ENCODE measurements around the gene CCNL2.
"Not testable (repeated sequence)": the region's sequence is repeated elsewhere in the genome, so short reads cannot be mapped to it uniquely, and the experiment has no call there.

CCNL2 gene

GRCh38 chr1:1419363-1419812 lies 20.3 kb upstream of the CCNL2 start:
- DNase-seq = no peak

- no peak for DNase-seq
Observed at GRCh38 chr1:1418464-1419362, 19.6 kb upstream of the CCNL2 start.

DNA sequence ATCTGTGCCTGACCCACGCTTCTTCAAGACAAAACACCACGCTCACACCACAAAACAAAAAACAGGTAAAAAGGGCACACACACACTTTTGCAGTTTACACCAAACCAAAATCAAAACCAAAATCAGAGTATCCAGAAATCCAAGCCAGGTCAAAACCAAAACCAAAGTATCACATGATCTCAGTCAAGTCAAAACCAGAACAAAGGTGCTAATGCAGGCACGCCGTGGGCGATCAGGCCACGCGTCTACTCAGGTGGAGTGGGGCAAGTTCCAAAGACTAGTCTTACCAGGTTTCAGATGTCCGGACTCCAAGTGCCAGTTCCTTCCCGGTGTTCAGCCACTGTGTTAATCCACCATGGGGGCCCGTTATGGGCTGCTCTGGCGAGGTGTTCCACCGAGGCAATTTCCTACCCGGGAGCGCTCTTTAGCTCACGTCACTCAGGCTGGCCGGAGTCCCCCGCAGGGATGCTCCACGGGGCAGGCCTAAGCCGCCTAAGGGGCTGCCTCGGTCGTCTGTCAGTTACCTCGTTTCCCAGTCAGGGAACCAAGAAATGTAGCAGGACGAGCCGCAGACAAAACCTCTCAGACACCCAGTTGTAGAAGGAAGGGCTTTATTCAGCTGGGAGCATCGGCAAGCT lies 18.8 kb upstream of the CCNL2 start:
- DNase-seq = not testable (repeated sequence)

- DNase-seq = not testable (repeated sequence)
Observed at GRCh38 chr1:1417396-1417795, 18.3 kb upstream of the CCNL2 start.

DNA sequence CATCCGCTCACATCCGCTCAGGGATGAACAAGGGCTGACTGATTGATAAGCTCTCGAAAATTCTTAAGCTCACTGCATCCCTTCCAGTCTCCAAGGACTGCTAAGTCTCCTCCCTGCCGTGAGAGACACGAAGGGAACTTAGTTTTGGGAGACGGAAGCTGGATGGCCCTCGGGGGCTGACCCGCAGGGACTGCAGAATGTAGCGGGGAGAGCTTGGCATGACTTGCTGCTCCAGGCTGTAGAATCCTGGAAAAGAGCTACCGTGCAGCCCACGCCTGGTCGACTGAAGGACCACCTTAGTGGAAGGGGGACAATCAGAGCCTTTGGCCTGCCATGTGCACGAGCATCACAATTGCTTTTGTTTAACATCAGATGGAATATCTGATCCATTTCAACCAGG lies 16.6 kb upstream of the CCNL2 start:
- no peak for DNase-seq

DNA sequence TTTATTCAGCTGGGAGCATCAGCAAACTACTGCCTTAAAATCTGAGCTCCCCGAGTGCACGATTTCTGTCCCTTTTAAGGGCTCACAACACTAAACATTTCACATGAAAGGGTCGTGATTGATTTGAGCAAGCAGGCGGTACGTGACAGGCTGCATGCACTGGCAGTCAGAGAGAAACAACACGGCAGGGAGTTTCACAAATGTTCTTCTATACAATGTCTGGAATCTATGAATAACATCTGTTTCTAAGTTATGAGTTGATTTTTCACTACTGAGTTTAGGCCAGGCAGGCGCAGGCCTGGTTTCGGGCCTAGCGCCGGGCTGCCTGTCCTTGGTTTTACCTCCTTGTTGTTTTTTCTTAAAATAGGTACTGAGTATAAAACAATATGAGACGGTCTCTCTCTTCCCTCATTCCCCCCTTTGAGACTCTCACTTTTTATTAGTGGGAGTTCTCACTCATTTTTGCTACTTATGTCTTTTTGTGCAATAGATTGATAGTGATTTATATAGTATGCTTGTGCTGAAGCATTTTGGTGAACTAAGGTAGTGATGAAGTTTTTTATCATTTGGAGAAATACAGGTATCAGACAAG lies 13.3 kb upstream of the CCNL2 start:
- not testable (repeated sequence) for DNase-seq

DNA sequence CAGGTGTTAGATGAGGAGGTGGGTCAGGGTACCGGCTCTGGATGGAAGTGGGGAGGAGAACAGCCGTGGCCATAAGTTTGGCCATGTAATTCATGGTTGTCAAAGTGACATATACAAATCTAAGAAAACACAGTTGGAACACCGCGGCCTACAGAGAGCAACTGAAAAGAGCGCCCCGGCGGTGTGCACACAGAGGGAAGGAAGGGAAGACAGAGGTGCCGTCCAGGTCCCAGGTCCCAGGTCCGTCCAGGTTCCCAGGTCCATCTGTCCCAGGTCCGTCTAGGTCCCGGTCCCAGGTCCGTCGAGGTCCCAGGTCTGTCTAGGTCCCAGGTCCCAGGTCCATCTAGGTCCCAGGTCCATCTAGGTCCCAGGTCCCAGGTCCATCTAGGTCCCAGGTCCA lies 12.5 kb upstream of the CCNL2 start:
- no peak for DNase-seq

DNA sequence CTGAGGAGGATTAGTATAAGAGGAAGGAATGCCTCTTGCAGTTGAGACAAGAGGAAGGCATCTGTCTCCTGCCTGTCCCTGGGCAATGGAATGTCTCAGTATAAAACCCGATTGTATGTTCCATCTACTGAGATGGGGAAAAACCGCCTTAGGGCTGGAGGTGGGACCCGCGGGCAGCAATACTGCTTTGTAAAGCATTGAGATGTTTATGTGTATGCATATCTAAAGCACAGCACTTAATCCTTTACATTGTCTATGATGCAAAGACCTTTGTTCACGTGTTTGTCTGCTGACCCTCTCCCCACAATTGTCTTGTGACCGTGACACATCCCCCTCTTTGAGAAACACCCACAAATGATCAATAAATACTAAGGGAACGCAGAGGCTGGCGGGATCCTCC lies 11.1 kb upstream of the CCNL2 start:
- DNase-seq = not testable (repeated sequence)

DNA sequence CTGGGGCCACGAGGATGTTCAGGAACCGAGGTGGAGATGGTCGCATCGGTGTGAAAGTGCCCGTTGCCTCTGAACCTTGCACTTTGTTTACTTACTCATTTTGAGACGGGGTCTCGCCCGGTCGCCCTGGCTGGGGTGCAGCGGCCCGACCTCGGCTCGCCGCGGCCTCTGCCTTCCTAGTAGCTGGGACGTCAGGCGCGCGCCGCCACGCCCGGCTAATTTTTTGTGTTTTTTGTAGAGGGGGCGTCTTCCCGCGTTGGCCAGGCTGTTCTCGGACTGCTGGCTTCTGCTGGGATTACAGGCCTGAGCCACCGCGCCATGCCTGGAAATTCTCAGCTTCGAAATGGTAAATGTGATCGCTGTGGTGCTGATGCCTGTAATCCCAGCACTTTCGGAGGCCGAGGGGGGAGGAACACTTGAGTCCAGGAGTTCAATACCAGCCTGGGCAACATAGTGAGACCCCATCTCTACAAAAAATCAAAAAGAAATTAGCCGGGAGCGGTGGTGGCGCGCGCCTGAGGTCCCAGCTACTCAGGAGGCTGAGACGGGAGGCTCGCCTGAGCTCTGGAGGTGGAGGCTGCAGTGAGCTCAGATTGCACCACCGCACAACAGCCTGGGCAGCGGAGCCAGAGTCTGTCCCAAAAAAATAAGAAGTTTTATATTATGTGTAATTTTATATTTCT lies 8.6 kb upstream of the CCNL2 start:
- no peak for DNase-seq

- DNase-seq = peak; percentile 83
Observed at GRCh38 chr1:1406821-1407635, 7.9 kb upstream of the CCNL2 start, which contains the start of gene MRPL20. Gene MRPL20 (minus strand): TSS chr1:1407293. CDS start chr1:1407217, 76 bp downstream.

GRCh38 chr1:1406101-1406820 lies 7.1 kb upstream of the CCNL2 start:
- DNase-seq = no peak

GRCh38 chr1:1403653-1404052 lies 4.5 kb upstream of the CCNL2 start:
- DNase-seq = no peak

GRCh38 chr1:1402901-1403392 lies 3.8 kb upstream of the CCNL2 start:
- DNase-seq = not testable (repeated sequence)

DNA sequence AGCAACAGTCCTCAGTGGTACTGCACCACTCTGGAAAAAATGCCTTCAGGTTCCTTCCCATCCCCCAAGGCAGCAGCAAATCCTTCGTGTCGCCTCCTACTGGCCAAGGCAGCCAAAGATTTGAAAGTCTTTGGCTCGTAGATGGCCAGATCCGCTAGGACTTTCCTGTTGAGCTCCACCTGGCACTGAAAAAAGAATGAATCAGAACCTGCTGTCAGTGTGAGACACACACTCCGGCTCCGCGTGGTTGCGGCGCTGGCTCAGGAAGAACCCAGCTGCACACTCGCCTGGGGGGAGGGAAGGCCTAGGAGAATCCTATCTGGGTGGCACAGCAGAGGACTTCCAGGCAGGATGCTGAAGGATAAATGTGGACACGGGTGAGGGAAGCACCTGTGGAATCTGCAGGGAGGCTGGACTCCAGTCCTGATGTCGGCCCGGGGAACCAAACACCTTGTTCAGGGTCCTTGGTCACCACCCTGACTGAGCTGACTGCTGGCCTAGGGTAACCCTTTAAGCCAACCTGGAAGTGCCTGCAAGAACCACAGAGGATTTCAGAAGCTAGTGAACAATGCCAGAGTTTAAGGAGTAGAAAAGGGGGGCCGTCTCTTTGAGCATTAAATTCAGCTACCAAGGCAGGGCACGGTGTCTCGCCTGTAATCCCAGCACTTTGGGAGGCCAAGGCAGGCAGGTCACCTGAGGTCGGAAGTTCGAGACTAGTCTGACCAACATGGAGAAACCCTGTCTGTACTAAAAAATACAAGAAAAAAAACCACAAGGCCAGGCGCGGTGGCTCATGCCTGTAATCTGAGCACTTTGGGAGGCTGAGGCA lies 3.2 kb upstream of the CCNL2 start:
- DNase-seq = no peak

DNA sequence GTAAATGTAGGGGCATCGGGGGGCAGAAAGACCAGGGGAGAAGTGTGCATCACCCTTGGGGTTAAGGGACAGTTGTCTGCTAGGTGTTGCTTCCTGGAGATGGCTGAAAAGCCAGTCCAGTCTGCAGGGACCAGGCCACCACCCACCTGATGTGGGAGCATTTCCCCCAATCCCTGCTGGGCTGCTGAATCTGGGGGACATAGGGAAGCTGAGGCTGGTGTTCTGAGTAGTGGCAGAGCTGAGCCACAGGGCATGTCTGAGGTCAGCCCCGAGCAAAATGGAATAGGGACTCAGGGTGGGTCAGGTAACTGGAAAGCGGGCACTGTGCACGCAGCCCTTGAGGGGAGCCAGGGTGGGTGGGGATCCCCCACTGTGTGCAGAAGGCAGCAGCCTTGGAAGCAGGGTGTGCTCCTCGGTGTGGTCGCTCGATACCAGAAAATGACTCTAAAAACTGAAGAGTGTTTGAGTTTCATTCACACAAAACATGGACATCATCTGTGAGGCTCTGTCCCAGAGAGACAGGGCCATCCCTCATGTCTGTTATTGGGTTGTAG lies 2.4 kb upstream of the CCNL2 start:
- no peak for DNase-seq

- no peak for DNase-seq
Observed at GRCh38 chr1:1400576-1401456, 1.7 kb upstream of the CCNL2 start.

- no peak for DNase-seq
Observed at GRCh38 chr1:1399872-1400575, 889 bp upstream of the CCNL2 start.

DNA sequence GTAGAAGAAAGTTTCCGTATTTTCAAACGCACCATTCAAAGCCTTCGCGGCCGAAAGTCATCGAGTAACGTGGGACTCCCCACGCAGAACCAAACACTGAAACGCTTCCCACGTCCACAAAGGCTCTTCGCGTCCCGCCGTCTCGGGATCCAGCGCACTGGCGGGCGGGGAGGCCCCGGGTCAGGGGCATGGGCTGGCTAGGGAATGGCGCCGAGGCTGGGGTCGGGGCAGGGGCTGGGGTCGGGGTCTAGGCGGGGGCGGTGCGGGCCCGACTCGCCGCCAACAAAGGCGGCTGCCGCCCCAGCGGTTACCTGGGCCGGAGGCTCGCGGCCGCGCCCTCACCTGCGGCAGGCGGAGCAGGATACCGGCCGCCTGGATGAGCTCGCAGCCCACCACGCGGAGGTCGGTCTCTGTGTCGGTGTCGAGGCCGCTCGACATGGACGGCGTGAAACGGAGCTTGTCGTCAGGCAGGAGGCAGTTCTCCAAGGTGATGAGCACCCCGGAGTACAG lies 403 bp downstream of the CCNL2 start:
- DNase-seq = no peak

Data from NCI-H446 treated with DMSO at 0.1 percent for 48 hours (cell line).